Osteoblast (primary cell): ENCODE results near the gene OVCH2. TPM values are rescaled to one million over a fixed set of nuclear protein-coding genes. Genes with fewer than 3 reads are reported as not detected.

Source experiments
- DNase-seq: peaks from one replicate; pipeline ENCODE4 v3.0.0; 2011; ENCODE audit warnings: low spot score, mixed read lengths; ENCODE audit not compliant: insufficient read length; ENCODE audit errors: missing footprints
- H2AFZ ChIP-seq: 2 replicates; pipeline ENCODE4 v1.6.0; 2011; ENCODE audit warnings: mild to moderate bottlenecking, low read length
- H3K27ac ChIP-seq: 2 replicates; pipeline ENCODE4 v1.5.1; 2011; ENCODE audit warnings: mild to moderate bottlenecking, low read depth, low read length, moderate library complexity
- H3K27me3 ChIP-seq: 2 replicates; pipeline ENCODE4 v1.6.0; 2012; ENCODE audit warnings: mild to moderate bottlenecking, control low read depth, inconsistent platforms, low read length, moderate library complexity; ENCODE audit not compliant: insufficient read depth
- H3K36me3 ChIP-seq: 2 replicates; pipeline ENCODE4 v1.5.1; 2011; ENCODE audit warnings: mild to moderate bottlenecking, low read length, control low read depth, moderate library complexity; ENCODE audit not compliant: insufficient read depth
- H3K4me1 ChIP-seq: 2 replicates; pipeline ENCODE4 v1.5.1; 2011; ENCODE audit warnings: mild to moderate bottlenecking, low read length, control low read depth, moderate library complexity; ENCODE audit not compliant: insufficient read depth
- H3K4me2 ChIP-seq: 2 replicates; pipeline ENCODE4 v1.6.0; 2011; ENCODE audit warnings: mild to moderate bottlenecking, low read length; ENCODE audit not compliant: insufficient read depth
- H3K4me3 ChIP-seq: fragments of 200-600 bp; sonication (generic); 3 replicates; pipeline ENCODE4 v1.5.1; 2012; ENCODE audit warnings: mild to moderate bottlenecking, low read length, inconsistent platforms; ENCODE audit not compliant: insufficient read depth
- H3K79me2 ChIP-seq: 2 replicates; pipeline ENCODE4 v1.6.0; 2012; ENCODE audit warnings: mild to moderate bottlenecking, low read length, control low read depth, inconsistent platforms; ENCODE audit not compliant: insufficient read depth
- H3K9me3 ChIP-seq: 2 replicates; pipeline ENCODE4 v1.5.1; 2011; ENCODE audit warnings: low read depth, low read length, control low read depth
- H4K20me1 ChIP-seq: 2 replicates; pipeline ENCODE4 v1.6.0; 2012; ENCODE audit warnings: mild to moderate bottlenecking, low read length, control low read depth; ENCODE audit not compliant: insufficient read depth
- CTCF ChIP-seq: IDR thresholded peaks from 2 replicates; pipeline ENCODE4 v1.5.1; 2011; ENCODE audit warnings: mild to moderate bottlenecking, low read depth, low read length, moderate library complexity; ENCODE audit errors: extremely low read depth
- total RNA-seq: library from RNA; depleted of rRNA; stranded (reverse); fragments of >200 nt; gene quantifications from 2 replicates; pipeline ENCODE4 v1.2.3, GENCODE V29; 2012

The OVCH2 gene
- total RNA-seq, 1 donor, result not detected

- Histone ChIP-seq H4K20me1 (no peaks in the 10 kb centered on the region), H2AFZ (peak overlapping the region; percentile 95), H3K4me1 (peaks cover 10% of the 10 kb centered on the region), H3K36me3 (no peaks in the 10 kb centered on the region), H3K9me3 (no peaks in the 10 kb centered on the region), H3K27me3 (peaks cover 2% of the 10 kb centered on the region), H3K27ac (no peak overlapping the region), H3K79me2 (no peaks in the 10 kb centered on the region), H3K4me3 (peak overlapping the region; percentile 71), H3K4me2 (peak overlapping the region; percentile 83)
- DNase-seq, result peak; percentile 55
- TF ChIP-seq CTCF, result no peak
These were observed 33.9 kb downstream of the OVCH2 start for GRCh38 chr11:7672276-7672959.

- Histone ChIP-seq H4K20me1 (no peaks in the 10 kb centered on the region), H3K79me2 (no peaks in the 10 kb centered on the region), H3K36me3 (no peaks in the 10 kb centered on the region), H3K4me3 (no peak overlapping the region), H3K4me2 (no peak overlapping the region), H3K27me3 (peaks cover 2% of the 10 kb centered on the region), H2AFZ (no peak overlapping the region), H3K9me3 (no peaks in the 10 kb centered on the region), H3K4me1 (peaks cover 8% of the 10 kb centered on the region), H3K27ac (no peak overlapping the region)
- no peak for TF ChIP-seq CTCF
- peak; percentile 30 for DNase-seq
These were observed 34.7 kb downstream of the OVCH2 start for GRCh38 chr11:7671347-7672215.

GRCh38 chr11:7670641-7671040 is 35.6 kb downstream of the OVCH2 start:
- TF ChIP-seq CTCF, result no peak
- H3K4me2 ChIP-seq, result no peak overlapping the region

GRCh38 chr11:7668911-7669310 is 37.4 kb downstream of the OVCH2 start:
- H3K9me3 ChIP-seq, result no peaks in the 10 kb centered on the region
- H4K20me1 ChIP-seq, result no peaks in the 10 kb centered on the region
- no peak overlapping the region for H3K27ac ChIP-seq
- H3K4me1 ChIP-seq, result peaks cover 7% of the 10 kb centered on the region
- no peaks in the 10 kb centered on the region for H3K27me3 ChIP-seq
- H3K79me2 ChIP-seq, result no peaks in the 10 kb centered on the region
- H3K36me3 ChIP-seq, result no peaks in the 10 kb centered on the region
- peak; percentile 74 for DNase-seq
- H3K4me3 ChIP-seq, result no peak overlapping the region
- TF ChIP-seq CTCF, result no peak
- H3K4me2 ChIP-seq, result no peak overlapping the region
- no peak overlapping the region for H2AFZ ChIP-seq

More at GRCh38 chr11:7670641-7671040, 35.6 kb downstream of the OVCH2 start:
- no peak overlapping the region for H2AFZ ChIP-seq
- no peak overlapping the region for H3K4me3 ChIP-seq
- H3K36me3 ChIP-seq, result no peaks in the 10 kb centered on the region
- peak; percentile 81 for DNase-seq
- no peaks in the 10 kb centered on the region for H3K79me2 ChIP-seq
- no peaks in the 10 kb centered on the region for H4K20me1 ChIP-seq
- peaks cover 7% of the 10 kb centered on the region for H3K4me1 ChIP-seq
- H3K9me3 ChIP-seq, result no peaks in the 10 kb centered on the region
- H3K27ac ChIP-seq, result no peak overlapping the region
- H3K27me3 ChIP-seq, result peaks cover 2% of the 10 kb centered on the region
